Measurements from ENCODE around the gene NOA1. TPM values are rescaled to one million over a fixed set of nuclear protein-coding genes. Genes with fewer than 3 reads are reported as not detected.

NOA1 gene
- total RNA-seq, 1 donor from 2014 or later = 20.4 TPM

- H3K4me1 Mint-ChIP-seq = no peaks in the 10 kb centered on the region
- H3K4me3 ChIP-seq = no peak overlapping the region
- peaks cover 40% of the 10 kb centered on the region for H3K36me3 Mint-ChIP-seq
These were observed 18.1 kb upstream of the NOA1 start for GRCh38 chr4:56995525-56995924.

GRCh38 chr4:56990109-56990905 is 12.9 kb upstream of the NOA1 start:
- DNase-seq (ENCODE audit: low spot score) = no peak
- Histone ChIP-seq H3K27ac (no peak overlapping the region), H3K4me1 (no peaks in the 10 kb centered on the region), H3K4me3 (no peak overlapping the region), H3K79me2 (ENCODE audit: low read depth) (peaks cover 64% of the 10 kb centered on the region), H3F3A (ENCODE audit: low read depth) (no peaks in the 10 kb centered on the region), H3K4me2 (no peak overlapping the region), H3K36me3 (peaks cover 21% of the 10 kb centered on the region), H4K20me1 (ENCODE audit: low read depth) (peaks cover 47% of the 10 kb centered on the region), H3K27me3 (no peaks in the 10 kb centered on the region), H2AFZ (replicated peaks) (no peak overlapping the region), H3K9me3 (ENCODE audit: low read depth) (no peaks in the 10 kb centered on the region), H3K9ac (no peak overlapping the region)
- H3K36me3 Mint-ChIP-seq = peaks cover 32% of the 10 kb centered on the region
- TF ChIP-seq EZH2 (IDR thresholded peaks at IDR 0.05) = no peak
- TF ChIP-seq CTCF (IDR thresholded peaks at IDR 0.05) = no peak
- no peak for TF ChIP-seq EZH2phosphoT487 (IDR thresholded peaks at IDR 0.05)
- H3K4me3 Mint-ChIP-seq = no peak overlapping the region
- H3K4me1 Mint-ChIP-seq = no peaks in the 10 kb centered on the region
- H3K27ac Mint-ChIP-seq = no peak overlapping the region
- H3K27me3 Mint-ChIP-seq (ENCODE audit: insufficient read depth, low read depth) = no peaks in the 10 kb centered on the region
- no peaks in the 10 kb centered on the region for H3K9me3 Mint-ChIP-seq

More at GRCh38 chr4:56995525-56995924, 18.1 kb upstream of the NOA1 start:
- no peak overlapping the region for H3K27ac ChIP-seq
- H3K4me1 ChIP-seq = no peaks in the 10 kb centered on the region
- Mint-ChIP-seq H3K4me3 (no peak overlapping the region), H3K9me3 (no peaks in the 10 kb centered on the region), H3K27me3 (ENCODE audit: insufficient read depth, low read depth) (no peaks in the 10 kb centered on the region), H3K27ac (no peak overlapping the region)
- TF ChIP-seq EZH2phosphoT487 (IDR thresholded peaks at IDR 0.05) (no peak), EZH2 (IDR thresholded peaks at IDR 0.05) (no peak), CTCF (IDR thresholded peaks at IDR 0.05) (no peak)
- no peaks in the 10 kb centered on the region for H3K27me3 ChIP-seq
- no peak overlapping the region for H3K4me2 ChIP-seq
- H3F3A ChIP-seq (ENCODE audit: low read depth) = no peaks in the 10 kb centered on the region
- H3K9ac ChIP-seq = no peak overlapping the region
- H3K79me2 ChIP-seq (ENCODE audit: low read depth) = peaks cover 22% of the 10 kb centered on the region
- peaks cover 20% of the 10 kb centered on the region for H4K20me1 ChIP-seq (ENCODE audit: low read depth)
- peaks cover 21% of the 10 kb centered on the region for H3K36me3 ChIP-seq
- H3K9me3 ChIP-seq (ENCODE audit: low read depth) = no peaks in the 10 kb centered on the region
- no peak for DNase-seq (ENCODE audit: low spot score)
- no peak overlapping the region for H2AFZ ChIP-seq (replicated peaks)

- no peaks in the 10 kb centered on the region for H3K4me1 ChIP-seq
- TF ChIP-seq EZH2 (IDR thresholded peaks at IDR 0.05) = no peak
- TF ChIP-seq CTCF (IDR thresholded peaks at IDR 0.05) = no peak
- no peak for TF ChIP-seq EZH2phosphoT487 (IDR thresholded peaks at IDR 0.05)
- H2AFZ ChIP-seq (replicated peaks) = no peak overlapping the region
- no peak overlapping the region for H3K4me3 Mint-ChIP-seq
- peaks cover 26% of the 10 kb centered on the region for H3K36me3 Mint-ChIP-seq
- H3K4me2 ChIP-seq = no peak overlapping the region
- H3K4me1 Mint-ChIP-seq = peaks cover 2% of the 10 kb centered on the region
- H3K9me3 Mint-ChIP-seq = no peaks in the 10 kb centered on the region
- H3F3A ChIP-seq (ENCODE audit: low read depth) = no peaks in the 10 kb centered on the region
- H3K36me3 ChIP-seq = peaks cover 4% of the 10 kb centered on the region
- no peak overlapping the region for H3K27ac ChIP-seq
- H3K9ac ChIP-seq = no peak overlapping the region
- no peaks in the 10 kb centered on the region for H3K27me3 Mint-ChIP-seq (ENCODE audit: insufficient read depth, low read depth)
- no peak overlapping the region for H3K4me3 ChIP-seq
- no peak for DNase-seq (ENCODE audit: low spot score)
- peaks cover 90% of the 10 kb centered on the region for H3K79me2 ChIP-seq (ENCODE audit: low read depth)
- H4K20me1 ChIP-seq (ENCODE audit: low read depth) = peaks cover 73% of the 10 kb centered on the region
- H3K9me3 ChIP-seq (ENCODE audit: low read depth) = no peaks in the 10 kb centered on the region
- H3K27me3 ChIP-seq = no peaks in the 10 kb centered on the region
- H3K27ac Mint-ChIP-seq = no peak overlapping the region
These were observed 9.5 kb upstream of the NOA1 start for GRCh38 chr4:56986952-56987351.
